ENCODE measurements around the gene VPS51.

Gene VPS51

DNA sequence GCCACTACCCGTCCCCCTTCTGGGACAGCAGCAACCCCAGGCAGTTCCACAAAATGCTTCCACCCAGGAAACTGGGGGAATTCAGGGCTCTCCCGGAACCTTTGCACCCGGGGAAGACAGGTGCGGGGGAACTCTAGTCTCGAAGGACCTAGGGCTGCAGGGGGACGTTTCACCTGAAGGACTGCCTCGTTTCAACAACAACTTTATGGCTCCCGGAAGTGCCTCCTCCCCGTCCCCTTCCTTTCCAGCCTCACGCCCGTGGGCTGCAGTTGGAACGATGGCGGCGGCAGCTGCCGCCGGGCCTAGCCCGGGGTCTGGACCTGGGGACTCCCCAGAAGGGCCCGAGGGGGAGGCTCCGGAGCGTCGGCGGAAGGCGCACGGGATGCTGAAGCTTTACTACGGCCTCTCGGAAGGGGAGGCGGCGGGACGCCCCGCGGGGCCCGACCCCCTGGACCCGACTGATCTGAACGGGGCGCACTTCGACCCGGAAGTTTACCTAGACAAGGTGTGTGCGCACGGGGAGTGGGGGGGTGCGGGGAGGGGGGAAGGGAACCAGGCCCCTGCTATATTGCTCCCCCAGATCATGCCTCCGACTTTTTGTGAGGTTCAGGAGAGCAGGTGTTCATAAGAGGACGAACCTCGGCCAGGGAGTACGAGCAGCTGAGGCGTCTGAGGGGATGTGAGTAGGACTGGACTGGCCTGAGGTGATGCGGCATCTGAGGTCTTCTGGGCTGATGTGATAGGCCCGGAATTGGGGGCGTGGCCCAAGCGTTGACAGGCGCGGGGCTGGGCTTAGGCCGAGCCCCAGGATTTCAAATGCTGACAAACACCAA is at the start of gene VPS51:
Gene VPS51 (plus strand): TSS at position 241 of the 833 bp plus-strand sequence. CDS start 37 bp downstream, at position 278.
- peak; percentile 97 for DNase-seq

DNA sequence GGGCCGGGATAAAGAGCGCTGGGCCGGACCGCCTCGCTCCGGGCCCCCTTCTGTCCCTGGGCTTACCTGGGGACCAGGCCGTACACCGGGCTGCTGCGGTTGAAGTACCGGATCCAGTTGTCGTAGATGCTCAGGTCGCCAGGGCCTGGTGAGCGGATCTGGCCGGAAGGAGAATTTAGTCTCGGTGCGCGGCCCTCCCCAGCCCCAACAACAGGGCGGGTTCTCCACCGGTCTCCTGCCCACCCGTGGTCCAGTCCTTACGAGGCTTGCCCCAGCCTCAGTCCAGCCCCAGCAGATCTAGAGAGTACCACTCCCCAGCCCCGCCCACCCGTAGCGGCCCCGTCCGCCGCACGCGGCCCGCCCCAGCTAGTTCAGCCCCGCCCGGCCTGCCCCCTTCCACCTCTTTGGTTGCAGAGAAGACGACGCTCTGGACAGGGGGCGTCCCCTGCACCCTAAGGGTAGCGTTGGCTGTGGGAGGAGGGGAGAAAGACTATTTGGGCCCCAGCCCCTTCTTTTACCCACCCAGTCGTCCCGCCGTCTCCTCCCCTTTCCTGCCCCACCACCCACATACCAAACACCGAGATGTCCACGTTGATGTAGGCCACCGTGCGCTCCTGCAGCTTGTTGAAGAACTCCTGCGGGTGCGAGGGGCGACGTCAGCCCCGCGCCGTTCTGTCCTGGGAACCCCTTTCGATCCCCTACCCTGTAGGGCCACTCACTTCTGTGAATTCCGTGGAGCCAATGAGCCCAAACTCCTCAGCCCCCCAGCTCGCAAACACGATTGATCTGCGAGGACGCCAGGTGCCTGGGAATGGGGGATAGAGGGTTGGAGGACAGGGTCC is 48.2 kb upstream of the VPS51 start:
- DNase-seq = no peak

DNA sequence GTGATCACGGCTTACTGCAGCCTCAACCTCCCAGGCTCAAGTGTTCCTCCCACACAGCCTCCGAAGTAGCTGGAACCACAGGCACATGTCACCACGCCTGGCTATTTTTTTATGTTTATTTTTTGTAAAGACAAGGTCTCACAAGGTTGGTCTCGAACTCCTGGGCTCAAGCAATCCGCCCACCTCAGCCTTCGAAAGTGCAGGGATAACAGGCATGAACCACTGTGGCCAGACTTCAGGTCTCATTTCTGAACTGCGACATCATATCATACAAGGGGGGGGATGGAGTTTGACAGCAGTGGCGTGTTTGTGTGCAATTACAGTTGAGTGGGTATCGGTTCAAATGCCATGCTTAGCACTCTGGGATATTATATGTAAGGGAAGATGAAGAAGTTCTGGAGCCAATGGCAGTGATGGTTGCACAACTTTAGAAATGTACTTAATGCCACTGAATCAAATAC is 44.6 kb upstream of the VPS51 start:
- DNase-seq = no peak

DNA sequence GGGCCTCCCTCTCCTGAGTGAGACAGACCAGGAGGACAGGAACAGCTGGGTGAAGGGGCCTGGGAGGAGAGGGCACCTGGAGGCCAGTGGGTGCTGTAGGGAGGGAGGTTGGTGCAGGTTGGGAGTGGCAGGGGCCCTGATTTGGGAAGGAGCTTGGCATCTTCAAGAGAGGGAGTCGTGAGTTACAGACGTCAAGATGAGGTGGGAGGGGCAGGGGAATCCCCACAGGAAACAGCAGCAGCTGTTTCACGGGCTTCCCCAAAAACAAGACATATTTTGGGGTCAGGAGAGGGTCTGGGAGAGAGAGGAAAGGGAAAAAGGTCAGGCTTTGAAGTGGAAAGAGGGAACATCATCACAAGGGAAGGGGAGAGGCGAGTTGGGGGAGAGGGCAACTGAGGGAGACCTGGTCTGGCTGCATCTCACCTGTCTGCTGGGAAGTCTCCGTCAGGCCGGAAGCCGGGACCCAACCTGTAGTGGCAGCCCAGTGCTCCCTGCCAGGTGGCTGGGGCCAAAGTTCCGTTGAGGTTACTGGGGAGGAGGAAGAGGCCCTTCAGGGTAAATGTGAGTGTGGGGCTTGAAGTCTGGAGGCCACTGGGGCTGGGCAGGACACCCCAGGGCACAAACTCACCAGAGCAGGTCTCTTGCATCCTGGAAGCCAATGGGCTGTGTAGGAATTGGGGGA is 42.0 kb upstream of the VPS51 start:
- DNase-seq = no peak

DNA sequence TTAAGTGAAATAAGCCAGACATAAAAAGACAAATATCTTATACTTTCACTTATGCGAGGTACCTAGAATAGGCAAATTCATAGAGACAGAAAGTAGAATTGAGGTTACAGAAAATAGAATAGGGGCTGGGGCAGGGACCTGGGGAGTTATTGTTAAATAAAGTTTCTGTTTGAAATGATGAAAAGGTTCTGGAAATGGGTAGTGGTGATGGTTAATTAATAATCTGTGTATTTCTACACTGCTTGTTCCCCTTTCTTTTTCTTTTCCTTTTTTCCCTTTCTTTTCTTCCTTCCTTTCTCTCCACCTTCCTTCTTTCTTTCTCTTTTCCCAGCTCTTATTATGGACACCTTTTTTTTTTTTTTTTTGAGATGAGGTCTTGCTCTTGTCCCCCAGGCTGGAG is 40.5 kb upstream of the VPS51 start:
- DNase-seq = no peak

DNA sequence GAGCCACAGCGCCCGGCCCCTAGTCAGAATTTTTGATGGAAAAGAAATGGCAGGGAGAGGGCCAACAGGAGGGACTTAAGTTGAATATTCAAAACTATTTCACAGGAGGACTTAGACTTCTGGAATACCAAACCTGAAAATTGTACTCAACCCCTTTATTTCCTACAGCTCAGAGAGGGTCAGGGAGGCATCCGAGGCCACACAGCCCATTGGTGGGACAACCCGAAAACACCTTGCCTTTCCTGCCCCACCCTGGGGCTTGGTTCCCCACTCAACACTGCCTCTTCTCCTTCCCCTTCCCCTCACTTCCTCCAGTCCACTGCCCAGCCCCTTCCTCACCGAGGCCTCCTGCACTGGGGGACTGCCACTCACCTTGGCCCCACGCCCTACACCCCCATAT is 39.0 kb upstream of the VPS51 start:
- no peak for DNase-seq

DNA sequence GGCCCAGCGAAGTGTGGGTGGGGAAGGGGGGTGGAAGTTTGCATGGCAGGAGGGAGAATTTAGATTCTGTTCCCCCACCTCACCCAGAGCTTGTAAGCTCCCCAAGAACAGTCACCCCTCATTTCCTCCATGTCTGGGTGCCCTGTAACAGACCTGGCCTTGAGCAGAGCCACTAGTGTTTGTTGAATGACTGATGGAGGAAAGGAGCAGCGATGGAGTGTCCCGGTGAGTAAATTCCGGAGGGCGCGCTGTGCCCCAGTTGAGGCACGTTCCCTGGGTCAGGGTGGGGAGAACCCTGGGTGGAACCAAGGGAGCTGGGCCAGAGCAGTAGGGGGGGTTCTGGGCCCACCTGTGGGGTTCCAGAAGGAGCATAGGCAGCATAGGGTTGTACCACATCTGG is 38.5 kb upstream of the VPS51 start:
- DNase-seq = no peak

DNA sequence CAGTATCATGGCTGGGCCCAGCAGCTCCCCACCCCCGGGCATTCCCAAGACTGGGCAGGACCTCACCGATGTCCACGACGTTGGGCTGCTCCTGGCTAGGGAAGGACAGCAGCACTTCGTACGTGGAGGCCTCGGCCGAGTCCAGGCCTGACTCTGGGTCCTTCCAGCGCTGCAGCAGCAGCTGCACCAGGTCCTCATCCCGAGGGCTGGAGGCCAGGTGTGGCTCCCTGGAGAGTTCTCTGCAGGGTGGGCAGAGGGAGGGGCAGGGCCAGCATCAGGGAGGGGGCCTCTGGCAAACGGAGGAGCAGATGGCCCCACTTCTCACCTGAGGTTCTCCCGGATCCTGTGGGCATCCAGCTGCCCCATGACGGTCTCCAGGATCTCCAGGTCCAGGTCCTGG is 38.0 kb upstream of the VPS51 start:
- DNase-seq = no peak

DNA sequence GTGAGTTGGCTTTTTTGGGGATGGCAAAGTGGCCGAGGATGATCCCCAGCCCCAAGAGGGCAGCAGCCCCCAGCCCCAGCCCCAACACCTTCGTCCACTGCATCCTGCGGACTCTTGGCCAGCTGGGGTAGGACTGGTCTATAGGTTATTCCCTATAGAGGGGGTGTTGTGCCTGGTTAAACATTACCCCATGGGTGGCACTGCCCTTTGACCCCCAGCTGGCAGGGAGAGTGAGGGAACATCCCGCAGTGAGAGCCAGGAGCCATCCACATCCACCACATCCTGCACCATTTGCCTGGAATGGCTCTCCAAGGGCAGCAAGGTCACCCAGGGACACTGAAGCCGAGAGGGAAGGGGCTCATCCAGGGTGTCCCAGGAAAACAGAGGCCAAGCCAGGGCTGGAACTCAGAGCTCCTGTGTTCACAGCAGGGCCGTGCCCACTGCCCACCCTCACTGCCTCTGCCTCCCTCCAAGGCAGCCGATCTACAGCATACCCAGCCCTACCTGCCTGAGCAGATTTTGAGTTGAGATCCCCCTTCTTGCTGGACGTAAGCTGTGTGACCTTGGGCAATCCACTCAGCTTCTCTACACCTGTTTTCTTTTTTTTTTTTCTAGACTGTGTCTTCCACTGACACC is 37.5 kb upstream of the VPS51 start, which contains the start of gene NAALADL1:
Gene NAALADL1 (minus strand): TSS at position 135 of the 636 bp plus-strand sequence. CDS start 32 bp downstream, at position 103.
- no peak for DNase-seq

DNA sequence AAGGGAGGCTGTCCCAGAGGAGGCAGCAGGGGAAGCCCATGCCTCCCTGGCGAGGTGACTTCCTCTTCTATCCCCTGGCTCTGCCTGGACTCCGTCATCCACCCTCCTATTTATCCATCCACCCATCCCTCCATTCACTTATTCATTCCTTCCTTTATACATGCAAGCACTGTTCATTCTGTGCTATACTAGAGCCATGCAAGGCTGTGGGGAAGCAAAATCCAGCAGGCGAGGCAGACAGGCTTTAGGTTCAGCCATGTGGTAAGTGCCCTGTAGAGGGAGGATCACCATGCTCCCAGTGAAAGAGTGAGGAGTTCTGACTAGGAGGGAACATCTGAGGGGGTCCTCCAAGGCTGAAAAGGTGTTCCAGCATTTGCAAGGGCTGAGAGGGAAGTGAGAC is 36.5 kb upstream of the VPS51 start:
- DNase-seq = no peak

DNA sequence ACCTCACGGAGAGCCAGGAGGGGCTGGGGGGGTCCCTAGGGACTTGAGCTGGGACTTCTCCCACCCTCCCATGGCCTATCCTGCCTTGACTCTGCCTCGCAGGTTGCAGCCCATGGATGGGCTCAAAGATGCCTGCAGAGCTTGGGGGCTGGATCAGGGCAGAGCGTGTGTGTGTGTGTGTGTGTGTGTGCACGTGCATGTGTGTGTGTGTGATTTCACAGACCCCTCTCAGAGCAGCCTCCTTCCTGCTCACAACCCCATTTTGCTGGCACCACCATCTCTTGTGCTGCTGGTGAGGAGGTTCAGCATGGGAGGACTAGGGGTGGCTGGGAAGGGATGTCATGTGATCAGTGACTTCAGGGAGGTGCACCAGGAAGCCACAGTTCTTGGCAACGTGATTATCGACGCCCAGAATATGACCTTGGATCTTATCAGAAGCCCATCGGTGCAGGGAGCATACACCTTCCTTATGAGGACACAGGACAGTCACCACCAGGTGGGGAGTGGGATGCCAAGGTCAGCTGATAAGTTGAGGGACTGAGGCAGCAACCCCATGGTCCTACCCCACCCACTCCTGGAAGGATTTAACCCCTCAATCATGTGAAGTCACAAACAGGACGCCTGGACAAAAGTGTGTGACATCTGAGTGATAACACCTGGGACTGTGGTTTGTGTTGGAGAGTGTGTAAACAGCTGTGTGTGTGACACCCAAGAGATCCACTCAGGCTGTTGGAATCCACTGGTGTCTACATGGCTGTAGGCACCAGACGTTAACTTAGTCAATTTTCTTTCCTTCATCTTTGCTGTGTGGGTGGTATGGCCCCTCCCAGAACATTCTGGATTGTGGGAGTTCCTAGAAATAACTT is 35.8 kb upstream of the VPS51 start:
- DNase-seq = peak; percentile 44

DNA sequence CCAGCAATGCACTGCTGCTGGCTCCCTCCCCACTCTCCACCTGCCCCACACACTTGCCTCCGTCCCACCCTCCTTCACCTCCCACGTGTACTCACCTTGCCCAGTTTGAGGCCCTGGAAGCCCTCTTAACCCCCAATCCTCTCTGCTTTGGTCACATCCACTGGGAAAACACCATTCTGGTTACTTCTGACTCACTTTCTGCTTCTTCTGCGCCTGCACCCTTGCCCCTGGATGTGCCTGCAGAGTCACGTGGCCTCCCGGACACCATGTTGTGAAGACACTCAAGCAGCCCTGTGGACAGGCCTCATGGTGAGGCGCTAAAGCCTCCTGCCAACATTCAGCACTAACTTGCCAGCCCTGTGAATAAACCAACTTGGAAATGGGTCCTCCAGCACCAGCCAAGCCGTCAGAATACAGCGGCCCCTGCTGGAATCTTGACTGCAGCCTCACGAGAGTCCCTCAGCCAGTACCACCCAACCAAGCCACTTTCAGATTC is 35.1 kb upstream of the VPS51 start:
- peak; percentile 37 for DNase-seq

DNA sequence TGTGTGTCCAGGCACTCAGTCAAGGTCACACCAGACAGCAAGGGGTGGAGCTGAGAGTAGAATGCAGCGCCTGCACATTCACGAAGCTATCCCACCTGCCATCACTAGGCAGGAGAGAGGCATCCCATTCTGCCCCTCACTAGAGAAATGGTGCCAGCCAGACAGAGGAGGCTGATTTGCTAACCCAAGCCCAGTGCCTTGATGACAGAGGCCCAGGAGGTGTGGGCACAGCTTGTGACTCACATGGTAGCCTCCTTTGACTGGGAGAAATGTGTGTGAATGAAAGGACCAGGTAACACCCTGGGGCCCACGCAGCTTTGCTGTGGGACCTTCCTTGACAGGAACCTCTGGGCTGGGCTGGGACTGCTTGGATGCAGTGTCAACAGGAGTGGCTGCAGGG is 32.5 kb upstream of the VPS51 start:
- DNase-seq = no peak

DNA sequence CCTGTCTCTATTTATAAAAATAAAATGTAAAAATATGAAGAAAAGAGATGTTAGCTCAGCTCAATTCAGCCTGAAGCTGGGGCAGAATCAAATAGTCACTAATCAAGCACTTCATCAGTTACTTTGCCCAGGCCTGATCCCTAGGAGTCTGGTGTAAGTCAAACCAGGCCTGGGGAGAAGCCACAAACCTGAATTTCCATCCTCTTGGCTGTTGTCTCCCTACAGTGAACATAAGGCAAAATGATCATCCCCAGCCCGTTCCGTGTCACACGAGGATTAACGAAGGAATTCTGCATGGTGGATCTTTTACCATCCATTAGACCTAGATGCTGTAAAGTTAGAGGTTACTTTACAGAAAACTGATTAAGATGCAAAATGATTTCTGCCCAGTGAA is 31.2 kb upstream of the VPS51 start:
- DNase-seq = no peak

DNA sequence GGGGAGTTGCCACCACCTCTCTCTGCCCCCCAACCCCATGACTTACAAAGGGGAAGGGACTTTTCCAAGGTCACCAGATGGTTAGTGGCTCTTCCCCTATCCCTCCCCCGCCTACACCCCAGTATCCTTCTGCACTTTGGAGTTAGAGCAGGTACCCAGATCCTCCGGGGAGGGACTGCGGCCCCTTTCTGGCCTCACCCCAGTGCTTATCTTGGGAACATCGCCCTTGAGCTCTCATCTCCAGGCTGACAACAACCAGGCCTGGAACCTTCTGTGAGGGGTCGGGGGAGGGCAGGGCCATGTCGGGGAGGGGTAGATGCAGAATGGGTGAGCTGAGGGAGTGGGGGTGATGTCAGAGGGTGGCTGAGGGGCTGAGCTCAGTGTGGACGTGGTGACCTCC is 30.2 kb upstream of the VPS51 start:
- DNase-seq = no peak

DNA sequence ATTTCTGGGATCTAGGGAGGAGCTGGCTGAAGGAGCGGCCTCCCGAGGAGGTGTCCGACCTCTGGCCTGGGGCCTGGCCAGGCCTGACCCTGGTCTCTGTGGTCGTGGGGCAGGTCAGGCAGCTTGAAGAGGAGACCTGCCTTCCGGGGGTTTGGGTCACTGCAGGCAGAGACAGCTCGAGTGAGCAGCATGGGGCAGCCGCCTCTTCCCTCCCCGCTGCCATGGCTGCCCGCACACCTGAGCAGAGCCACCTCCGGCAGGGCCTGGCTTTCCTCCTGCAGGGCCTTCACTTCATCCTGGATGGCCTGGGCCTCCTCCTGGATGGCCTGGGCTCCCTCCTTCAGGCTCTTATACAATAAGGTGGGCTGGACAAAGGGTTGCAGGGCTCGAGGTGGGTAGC is 29.7 kb upstream of the VPS51 start:
- no peak for DNase-seq

DNA sequence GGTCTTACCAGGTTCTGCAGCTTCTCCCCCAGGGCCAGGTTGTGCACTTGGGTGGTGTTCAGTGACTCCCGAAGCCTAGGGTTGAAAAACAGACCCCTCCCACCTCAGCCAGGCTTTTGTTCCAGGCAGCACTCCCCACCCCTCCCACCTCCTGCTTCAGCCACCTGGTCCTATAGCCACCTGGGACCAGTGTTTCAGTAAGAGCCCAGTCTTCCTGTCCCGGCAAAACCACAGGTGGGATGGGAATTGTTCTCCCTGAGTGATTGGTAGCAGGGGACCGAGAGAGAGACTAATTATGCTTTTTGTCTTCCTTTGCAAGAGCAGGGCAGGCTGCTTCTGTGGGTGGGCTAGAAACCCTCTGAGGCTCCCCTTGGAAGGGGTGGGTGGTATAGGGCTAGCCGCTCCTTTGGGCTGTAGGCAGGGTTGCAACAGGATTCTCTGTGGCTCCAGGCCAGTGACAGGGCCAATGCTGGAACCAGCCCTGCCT is 29.2 kb upstream of the VPS51 start:
- DNase-seq = no peak

DNA sequence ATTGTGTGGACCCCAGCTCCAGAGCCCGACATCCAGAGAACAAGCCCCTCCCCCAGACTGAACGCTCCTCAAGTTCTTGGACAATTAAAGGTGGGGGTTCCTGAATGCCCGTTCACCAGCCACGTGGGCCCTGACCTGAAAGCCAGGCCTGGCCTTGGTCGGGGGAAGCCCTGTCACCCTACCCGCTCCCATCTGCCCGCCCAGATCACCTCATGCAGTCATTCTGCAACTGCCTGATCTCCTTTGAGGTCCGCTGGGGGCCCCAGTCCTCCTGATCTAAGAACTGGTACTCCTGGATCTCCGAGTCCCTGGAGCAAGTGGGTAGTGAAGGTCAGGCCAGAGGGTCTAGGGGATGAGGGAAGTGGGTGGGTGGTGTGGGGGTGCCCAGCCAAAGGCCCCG is 28.6 kb upstream of the VPS51 start:
- DNase-seq = no peak

DNA sequence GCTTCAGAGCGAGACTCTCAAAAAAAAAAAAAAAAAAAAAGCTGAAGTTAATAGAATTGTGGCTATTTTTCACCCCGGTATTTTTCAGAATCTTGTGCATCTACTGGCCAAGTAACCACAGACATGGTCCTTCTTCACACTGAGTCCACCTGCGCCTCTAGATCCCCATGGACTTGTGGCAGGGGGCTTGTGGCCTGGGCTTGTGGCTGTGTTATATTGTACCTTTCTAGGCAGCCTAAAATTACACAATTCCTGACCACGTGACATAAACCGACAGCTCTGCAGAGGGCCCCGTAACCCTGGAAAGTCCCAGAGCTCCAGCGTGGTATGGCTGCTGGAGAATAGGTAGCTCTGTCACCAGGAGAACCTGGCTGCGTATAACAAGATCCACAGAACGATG is 26.8 kb upstream of the VPS51 start:
- peak; percentile 52 for DNase-seq

DNA sequence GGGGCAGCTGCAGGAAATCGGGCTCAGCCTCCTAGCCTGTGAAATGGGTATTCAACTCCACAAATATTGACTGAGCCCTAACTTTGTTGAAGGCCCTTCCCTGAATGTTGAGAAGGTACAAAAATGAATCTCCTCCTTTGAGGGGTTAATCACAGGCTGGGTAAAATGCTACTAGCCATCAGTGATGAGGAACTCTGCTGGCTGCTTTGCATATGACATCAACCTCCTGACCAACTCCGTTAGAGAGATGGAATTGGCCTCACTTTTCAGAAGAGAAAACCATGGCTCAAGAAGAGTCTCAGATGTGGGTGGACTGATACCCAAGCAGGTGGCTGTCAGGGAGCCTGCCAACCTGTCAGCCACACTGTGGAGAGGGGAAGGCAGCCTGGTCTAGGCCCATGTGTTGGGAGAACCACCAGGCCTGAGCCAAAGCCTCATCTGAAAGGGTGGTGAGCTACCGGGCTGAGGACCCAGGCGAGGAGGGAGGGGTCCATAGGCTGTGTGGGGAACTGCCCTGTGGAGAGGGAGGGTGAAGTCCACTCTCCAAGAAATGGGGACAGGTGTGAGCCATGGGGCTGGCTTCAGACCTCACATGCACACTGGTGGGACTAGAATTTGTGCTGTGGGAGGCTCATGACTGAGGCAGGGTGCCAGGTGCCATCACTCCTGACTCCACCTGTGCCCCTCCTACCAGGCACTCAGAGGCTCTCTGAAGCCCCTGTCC is 23.9 kb upstream of the VPS51 start:
- no peak for DNase-seq

DNA sequence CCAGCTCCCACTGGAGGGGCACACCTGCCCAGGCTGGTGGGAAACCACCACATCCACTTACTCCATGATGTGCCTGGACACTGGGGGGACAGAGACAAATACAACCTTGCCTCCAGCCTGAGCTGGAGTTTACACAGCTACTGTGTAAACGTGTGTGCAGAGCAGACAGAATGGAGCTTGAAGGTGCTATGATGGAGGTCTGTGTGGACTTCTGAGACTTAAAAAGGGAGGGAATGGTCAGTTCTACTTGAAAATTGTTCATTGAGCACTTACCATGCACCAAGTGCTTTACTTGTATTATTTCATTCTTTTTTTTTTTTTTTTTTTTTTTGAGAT is 23.4 kb upstream of the VPS51 start:
- DNase-seq = no peak

Measured in DMS53 (cell line).